A172 (cell line): Measurements from ENCODE around the gene AQP5. TPM values are rescaled to one million over a fixed set of nuclear protein-coding genes. Genes with fewer than 3 reads are reported as not detected.
"Not testable (repeated sequence)": the region's sequence is repeated elsewhere in the genome, so short reads cannot be mapped to it uniquely, and the experiment has no call there.

Experiments used
- DNase-seq: peaks from one replicate; pipeline ENCODE4 v3.0.0-alpha.2; 2015; ENCODE audit warnings: low spot score
- total RNA-seq: library from RNA; depleted of rRNA; stranded (reverse); fragments of >200 nt; shearing (Covaris generic); gene quantifications from 2 replicates; pipeline ENCODE4 v1.2.3, GENCODE V29; 2014

The AQP5 gene
- total RNA-seq, 1 experiment from 2014 or later, result 0.07 TPM

DNA sequence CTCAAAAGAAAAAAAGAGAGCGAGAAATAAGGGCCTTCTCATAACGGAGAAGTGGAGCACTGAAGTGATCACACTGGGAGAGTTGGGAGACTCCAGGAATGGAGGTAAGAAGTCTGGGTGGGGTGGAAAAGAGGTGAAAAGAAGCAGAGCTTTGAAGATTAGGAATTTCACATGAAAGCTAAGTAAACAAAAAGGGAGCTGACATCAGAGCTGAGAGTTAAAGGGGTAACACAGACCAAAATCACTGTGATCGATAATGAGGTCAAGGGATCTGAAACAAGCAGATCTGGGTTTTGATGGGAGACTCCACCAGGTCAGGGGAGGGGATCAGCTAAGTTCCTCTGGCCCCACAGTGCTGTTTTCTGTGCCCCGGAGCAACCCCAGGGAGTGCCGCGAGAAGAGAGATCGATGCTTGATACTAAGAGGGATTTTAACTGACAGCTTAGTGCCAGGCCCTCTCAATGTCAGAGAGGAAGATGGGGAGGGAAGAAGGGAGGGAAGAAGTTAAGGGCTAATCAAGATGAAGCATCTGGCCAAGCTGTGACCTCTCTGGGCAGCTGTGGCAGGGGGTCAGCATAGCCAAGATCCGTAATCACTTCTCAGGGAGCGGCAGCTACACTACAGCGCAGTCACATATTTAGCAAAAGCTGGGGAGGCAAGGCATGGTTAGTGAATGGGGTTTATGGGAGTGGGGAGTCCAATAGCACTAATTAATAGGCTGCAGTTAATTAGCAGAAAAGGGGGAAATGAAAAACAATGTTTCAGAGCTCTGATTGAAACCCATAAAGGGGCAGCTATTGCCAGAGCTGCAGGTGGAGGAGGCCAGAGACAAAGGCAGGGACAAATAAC is 19.1 kb downstream of the AQP5 start:
- DNase-seq, result no peak

DNA sequence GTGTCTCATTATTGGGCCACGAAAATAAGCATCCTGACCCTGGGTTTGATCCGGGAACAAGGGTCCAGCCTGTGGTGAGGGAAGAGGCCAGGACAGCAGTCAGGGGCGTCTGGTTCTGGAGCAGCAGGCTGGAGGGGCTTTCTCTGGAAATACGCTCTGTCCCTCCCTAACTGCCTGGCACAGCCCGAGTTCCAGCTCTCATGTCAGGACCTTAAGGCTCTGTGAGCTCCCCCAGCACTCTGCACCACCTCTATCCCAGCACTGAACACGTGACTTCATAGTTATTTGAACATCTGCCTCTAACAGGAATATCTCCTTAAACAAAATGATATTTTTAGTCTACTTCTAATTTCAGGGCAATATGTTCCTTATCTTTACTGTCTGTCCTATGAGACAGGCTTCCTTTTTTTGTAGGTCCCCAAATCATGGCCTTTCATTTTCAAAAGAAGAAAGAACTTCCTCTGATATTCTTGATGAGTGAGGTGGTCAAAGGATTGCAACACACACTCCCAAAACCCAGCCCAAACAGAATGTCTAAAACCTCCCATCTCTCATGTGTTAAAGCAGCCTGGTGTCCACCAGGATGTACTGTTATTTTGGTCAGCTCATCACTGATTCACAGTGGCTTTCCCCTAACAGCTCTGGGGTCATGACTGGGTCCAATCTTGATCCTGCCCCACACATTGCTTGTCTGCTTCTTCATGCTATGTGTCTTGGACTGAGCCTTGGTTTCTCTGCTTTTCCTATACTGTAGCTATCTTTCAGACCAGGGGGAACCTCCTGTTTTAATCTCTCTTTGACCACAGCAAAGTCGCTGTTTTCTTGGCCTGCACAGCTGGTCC is 20.8 kb downstream of the AQP5 start:
- no peak for DNase-seq

DNA sequence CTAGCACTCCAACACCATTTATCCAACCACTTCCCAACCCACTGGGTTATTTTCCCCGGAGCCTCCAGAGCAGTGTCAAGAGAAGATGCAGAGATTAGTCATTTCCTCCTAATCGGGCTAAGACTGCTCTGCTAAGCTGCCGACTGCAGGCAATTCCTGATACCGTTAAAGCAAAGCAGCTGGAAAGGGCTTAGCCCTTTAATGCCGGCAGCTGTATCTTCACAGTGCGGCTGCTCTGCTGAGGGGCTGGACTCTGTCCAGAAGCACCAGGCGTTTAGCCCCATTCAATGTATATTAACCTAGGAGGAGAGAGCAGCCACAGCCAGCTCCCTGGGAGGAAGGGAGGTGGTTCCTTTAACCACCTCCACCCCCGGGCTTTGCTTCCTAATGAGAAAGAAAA is 22.2 kb downstream of the AQP5 start:
- peak; percentile 86 for DNase-seq

GRCh38 chr12:49984476-49985359 is 23.0 kb downstream of the AQP5 start:
- no peak for DNase-seq

DNA sequence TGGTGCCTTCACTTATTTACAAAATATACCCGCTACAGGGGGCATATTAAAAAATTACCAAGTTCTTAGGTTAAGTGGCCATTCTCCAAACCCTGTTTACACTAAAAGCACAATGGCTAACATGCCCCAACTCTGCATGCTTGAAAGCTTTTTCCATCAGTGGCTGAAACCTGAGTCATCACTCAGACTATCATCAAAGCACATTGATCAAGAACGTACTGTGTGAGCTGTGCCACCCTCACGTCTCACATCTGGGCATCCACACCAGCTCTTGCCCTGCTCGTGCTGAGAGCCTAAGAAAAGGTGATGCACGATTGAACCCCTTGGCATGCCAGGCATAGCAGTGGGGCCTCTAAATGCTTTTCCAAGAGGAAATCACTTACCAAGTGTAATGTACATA is 24.3 kb downstream of the AQP5 start:
- no peak for DNase-seq

GRCh38 chr12:49986476-49986875 is 24.8 kb downstream of the AQP5 start:
- DNase-seq, result not testable (repeated sequence)

GRCh38 chr12:49987625-49988303 is 26.1 kb downstream of the AQP5 start:
- DNase-seq, result no peak

DNA sequence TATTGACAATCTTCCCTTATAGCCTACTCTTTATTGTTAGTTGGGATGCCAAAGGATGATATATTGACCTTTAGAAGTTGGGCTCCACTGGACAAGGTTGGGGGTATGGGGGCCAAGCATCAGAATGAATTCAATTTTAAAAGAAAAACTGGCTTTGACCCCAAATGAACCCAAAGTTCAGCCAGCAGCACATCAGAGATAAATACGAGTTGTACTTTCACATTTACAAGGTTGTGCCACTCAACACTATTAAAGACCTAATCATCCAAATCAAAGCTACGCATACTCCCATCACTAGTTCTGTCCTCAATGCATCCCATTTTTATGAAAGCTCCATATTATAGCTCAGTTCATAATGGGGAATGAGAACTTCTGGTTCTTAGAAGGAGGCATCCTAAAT is 27.7 kb downstream of the AQP5 start:
- DNase-seq, result not testable (repeated sequence)

- DNase-seq, result no peak
Observed at GRCh38 chr12:49990273-49990672, 28.6 kb downstream of the AQP5 start.

GRCh38 chr12:49998453-49998852 is 36.8 kb downstream of the AQP5 start:
- DNase-seq, result no peak

GRCh38 chr12:50003595-50003994 is 41.9 kb downstream of the AQP5 start:
- no peak for DNase-seq

DNA sequence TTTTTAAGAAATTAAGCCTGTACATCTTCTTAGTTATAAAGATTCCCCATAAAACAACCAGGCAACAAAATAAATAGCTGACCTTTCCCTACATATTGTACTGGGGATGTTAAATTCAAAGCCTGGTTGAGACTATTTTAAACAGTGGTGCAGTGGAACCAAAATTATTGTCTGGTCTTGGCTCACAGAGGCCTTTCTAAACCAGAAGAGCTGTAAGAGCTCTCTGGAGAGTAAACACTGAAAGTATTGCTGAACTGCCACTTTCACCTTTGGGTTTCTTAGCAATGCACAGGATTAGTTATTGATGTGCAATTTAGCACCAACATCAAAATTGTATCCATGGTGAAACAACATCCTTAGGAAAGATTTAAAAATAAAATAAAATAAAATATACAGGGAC is 43.0 kb downstream of the AQP5 start:
- no peak for DNase-seq

DNA sequence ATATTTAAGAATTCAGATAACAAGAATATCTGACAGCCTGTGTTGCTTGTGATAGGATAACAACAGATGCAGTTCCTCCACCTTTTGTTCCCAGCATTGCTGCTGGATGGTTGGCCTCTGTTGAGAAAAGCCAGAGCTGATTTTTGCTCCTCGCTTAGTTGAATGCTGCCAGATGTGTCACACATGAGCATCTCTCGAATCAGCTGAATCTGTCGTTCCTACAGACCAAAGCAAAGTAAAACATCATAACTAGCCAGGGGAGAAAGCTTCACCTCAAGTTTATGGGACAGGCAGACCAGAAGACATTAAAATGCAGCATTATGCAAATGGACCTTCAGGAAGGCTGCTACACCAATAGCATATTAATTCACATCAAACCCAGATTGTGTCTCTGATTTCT is 43.5 kb downstream of the AQP5 start:
- DNase-seq, result no peak

- DNase-seq, result no peak
Observed at GRCh38 chr12:50006280-50006679, 44.6 kb downstream of the AQP5 start.

DNA sequence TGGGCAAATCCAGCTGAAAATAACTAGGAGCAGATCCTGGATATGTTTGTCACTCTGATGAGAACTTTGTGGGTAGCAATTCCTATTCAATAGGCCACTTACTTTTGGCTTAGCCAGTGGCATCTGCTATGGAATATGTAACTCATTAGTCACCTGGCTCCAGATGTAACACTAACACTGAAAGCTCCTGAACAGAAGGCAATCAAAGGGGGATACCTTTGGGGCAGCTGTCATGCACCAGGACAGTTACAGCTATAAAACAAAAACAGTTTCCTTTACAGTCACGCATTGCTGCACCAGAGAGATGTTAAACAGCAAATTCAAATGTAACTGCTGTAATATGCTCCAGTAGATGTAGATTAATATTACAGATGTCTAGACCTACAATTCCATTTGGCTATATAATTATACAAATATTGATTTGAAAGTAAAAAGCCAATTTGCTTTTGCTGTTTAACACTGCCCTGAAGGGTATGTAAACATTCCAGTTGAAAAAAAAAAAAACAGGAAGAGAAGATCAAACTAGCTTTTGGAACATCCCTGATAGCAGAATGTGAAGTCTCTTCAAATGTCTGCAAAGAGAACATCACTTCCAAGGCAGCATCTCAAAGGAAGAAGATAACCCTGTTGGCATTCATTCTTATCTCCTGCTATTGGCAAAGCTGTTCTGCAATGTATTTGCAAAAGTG is 45.2 kb downstream of the AQP5 start:
- DNase-seq, result no peak

- no peak for DNase-seq
Observed at GRCh38 chr12:50013361-50014147, 51.9 kb downstream of the AQP5 start.

- no peak for DNase-seq
Observed at GRCh38 chr12:50014342-50014741, 52.7 kb downstream of the AQP5 start.
